Gastrocnemius medialis (tissue), 4 donors: ENCODE measurements around the gene SS18L1. TPM values are rescaled to one million over a fixed set of nuclear protein-coding genes. Genes with fewer than 3 reads are reported as not detected.

ENCODE experiments used
- ATAC-seq, 2 donors: fragments of 150-250 bp; one replicate each; pipeline ENCODE4 v1.9.1; 2016
- DNase-seq, 2 donors: peaks; one replicate each; pipeline ENCODE4 v3.0.0-alpha.2; 2019
- H3K27ac ChIP-seq, 4 donors: fragments of 200-600 bp; sonication (generic); 1 replicate in 1 of 4; 2 replicates in 3 of 4; pipeline ENCODE4 v1.5.1; 2016 to 2018; ENCODE audit warnings: mild to moderate bottlenecking in 2 of 4, moderate library complexity in 1 of 4
- H3K27me3 ChIP-seq, 3 donors: fragments of 200-600 bp; sonication (generic) in 2 of 3; 1 replicate in 1 of 3; 2 replicates in 2 of 3; pipeline versions ENCODE4 v1.5.1 to v1.6.0; 2016 to 2019; ENCODE audit warnings: mild to moderate bottlenecking in 1 of 3, moderate library complexity in 1 of 3
- H3K36me3 ChIP-seq, 2 donors: fragments of 200-600 bp; sonication (generic) in 1 of 2; one replicate each; pipeline ENCODE4 v1.5.1; 2017 to 2018
- H3K4me1 ChIP-seq, 2 donors: fragments of 200-600 bp; sonication (generic) in 1 of 2; one replicate each; pipeline ENCODE4 v1.5.1; 2016 to 2017; ENCODE audit warnings: mild to moderate bottlenecking in 2 of 2
- H3K4me3 ChIP-seq, 4 donors: fragments of 200-600 bp; sonication (generic) in 3 of 4; 1 replicate in 1 of 4; 2 replicates in 3 of 4; pipeline ENCODE4 v1.5.1; 2016 to 2019; ENCODE audit warnings: mild to moderate bottlenecking in 2 of 4
- H3K9me3 ChIP-seq, 3 donors: fragments of 200-600 bp; sonication (generic) in 2 of 3; 1 replicate in 1 of 3; 2 replicates in 2 of 3; pipeline ENCODE4 v1.5.1; 2016 to 2019
- CTCF ChIP-seq, 5 experiments: fragments of 450-650 bp in 3 of 5; fragments of 200-600 bp in 2 of 5; sonication (generic) in 2 of 5; IDR thresholded peaks in 4 of 5; conservative IDR thresholded peaks in 1 of 5; 1 replicate in 4 of 5; 2 replicates in 1 of 5; pipeline ENCODE4 v1.5.1; 2016 to 2019; ENCODE audit warnings: antibody characterized with exemption in 5 of 5, mild to moderate bottlenecking in 3 of 5, moderate library complexity in 3 of 5
- POLR2A ChIP-seq, 2 donors: fragments of 450-650 bp; IDR thresholded peaks; one replicate each; pipeline ENCODE4 v1.6.1; 2017; ENCODE audit warnings: antibody characterized with exemption in 2 of 2, mild to moderate bottlenecking in 2 of 2, moderate library complexity in 2 of 2
- in situ Hi-C, 4 donors: fragments of 200-750 bp; cut with MboI; loops; one replicate each; pipeline versions ENCODE4 v1.15.0 to v1.8.0; 2017; ENCODE audit warnings: low sequenced_read_pairs in 4 of 4
- intact Hi-C: fragments of 100-400 bp; cut with DNase I; formaldehyde crosslinking; loops from one replicate; pipeline ENCODE4 v1.15.1; 2023; ENCODE audit warnings: low total_unique reads
- total RNA-seq, 4 donors: library from RNA; depleted of rRNA; stranded (reverse); fragments of >200 nt; gene quantifications; one replicate each; pipeline versions ENCODE4 v1.1.0 to v1.2.3, GENCODE V29; 2016

Gene SS18L1
- total RNA-seq, 4 donors from 2014 or later, result 11.5 to 31.8 (median 16.9) TPM

- Histone ChIP-seq H3K27ac (no peak within 1 kb of the TSS), H3K9me3 (no peaks in the 10 kb centered on the region), H3K4me3 (peak within 1 kb of the TSS in 3 of 4 donors; percentile 17 to 32 (median 31)), H3K27me3 (peaks cover 57 to 64% (median 63%) of the 10 kb centered on the region in 3 donors), H3K4me1 (peaks cover 4 to 18% of the 10 kb centered on the region in 2 donors), H3K36me3 (no peaks in the 10 kb centered on the region)
- ATAC-seq (peak; percentile 72), DNase-seq (no peak)
- intact Hi-C loops, result no loop called here
- TF ChIP-seq CTCF (IDR thresholded peaks at IDR 0.05 in 4 of 5, conservative IDR thresholded peaks at IDR 0.05 in 1 of 5) (no peak), POLR2A (IDR thresholded peaks at IDR 0.05) (no peak)
- in situ Hi-C loops, result no loop called here
Observed at GRCh38 chr20:62219992-62220665, 76.6 kb downstream of the SS18L1 start, which contains the start of gene HRH3. TSS of gene HRH3 (minus strand) at chr20:62220278. CDS start at chr20:62219970, 308 bp downstream.

GRCh38 chr20:62220666-62221568 is 77.3 kb downstream of the SS18L1 start:
- intact Hi-C loops, result no loop called here
- Histone ChIP-seq H3K27me3 (peaks cover 56 to 61% (median 56%) of the 10 kb centered on the region in 3 donors), H3K36me3 (no peaks in the 10 kb centered on the region), H3K27ac (no peak overlapping the region), H3K4me3 (no peak overlapping the region), H3K9me3 (no peaks in the 10 kb centered on the region), H3K4me1 (peaks cover 4 to 18% of the 10 kb centered on the region in 2 donors)
- DNase-seq, result no peak
- ATAC-seq, result no peak
- TF ChIP-seq POLR2A (IDR thresholded peaks at IDR 0.05), result no peak
- in situ Hi-C loops, result no loop called here

GRCh38 chr20:62222266-62222850 is 78.8 kb downstream of the SS18L1 start:
- Histone ChIP-seq H3K9me3 (no peaks in the 10 kb centered on the region), H3K4me3 (no peak overlapping the region), H3K4me1 (peaks cover 4 to 18% of the 10 kb centered on the region in 2 donors), H3K27ac (no peak overlapping the region), H3K36me3 (no peaks in the 10 kb centered on the region), H3K27me3 (peaks cover 45 to 49% (median 46%) of the 10 kb centered on the region in 3 donors)
- TF ChIP-seq POLR2A (IDR thresholded peaks at IDR 0.05), result no peak
- TF ChIP-seq CTCF (IDR thresholded peaks at IDR 0.05 in 4 of 5, conservative IDR thresholded peaks at IDR 0.05 in 1 of 5), result no peak
- ATAC-seq (no peak), DNase-seq (no peak)
- intact Hi-C loops, result no loop called here
- in situ Hi-C loops, result no loop called here

GRCh38 chr20:62222972-62223371 is 79.4 kb downstream of the SS18L1 start:
- no peak for TF ChIP-seq POLR2A (IDR thresholded peaks at IDR 0.05)
- no peak for TF ChIP-seq CTCF (IDR thresholded peaks at IDR 0.05 in 4 of 5, conservative IDR thresholded peaks at IDR 0.05 in 1 of 5)
- Histone ChIP-seq H3K9me3 (no peaks in the 10 kb centered on the region), H3K36me3 (no peaks in the 10 kb centered on the region), H3K27me3 (peaks cover 40 to 45% (median 41%) of the 10 kb centered on the region in 3 donors), H3K4me1 (peaks cover 4 to 18% of the 10 kb centered on the region in 2 donors), H3K4me3 (no peak overlapping the region), H3K27ac (no peak overlapping the region)
- DNase-seq (no peak), ATAC-seq (no peak)
- in situ Hi-C loops (no loop called here), intact Hi-C loops (no loop called here)
